Measurements from ENCODE around the gene GP1BA. TPM values are rescaled to one million over a fixed set of nuclear protein-coding genes. Genes with fewer than 3 reads are reported as not detected.

Gene GP1BA
- not detected in 5 replicates for total RNA-seq (2022; extraction: Qiagen RNA extraction)

DNA sequence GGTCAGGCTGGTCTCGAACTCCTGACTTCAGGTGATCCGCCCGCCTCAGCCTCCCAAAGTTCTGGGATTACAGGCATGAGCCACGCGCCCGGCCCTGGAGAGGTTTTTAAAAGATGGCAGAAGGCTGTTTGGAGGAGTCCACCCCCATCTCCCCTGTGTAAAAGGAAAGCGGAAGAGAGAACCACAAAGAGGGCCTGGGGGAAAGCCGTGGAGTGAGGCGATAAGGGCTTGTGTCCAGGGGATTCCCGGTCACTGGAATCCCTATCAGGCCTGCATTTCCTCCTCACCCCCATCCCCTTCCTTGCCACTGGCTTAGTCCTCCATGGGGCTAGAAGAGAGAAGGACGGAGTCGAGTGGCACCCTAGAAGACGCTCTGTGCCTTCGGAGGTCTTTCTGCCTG, at the start of gene GP1BA:
Gene GP1BA, plus strand, starts transcription at position 315 of the 400 bp plus-strand sequence. CDS start 328 bp downstream, outside the sequence.

DNA sequence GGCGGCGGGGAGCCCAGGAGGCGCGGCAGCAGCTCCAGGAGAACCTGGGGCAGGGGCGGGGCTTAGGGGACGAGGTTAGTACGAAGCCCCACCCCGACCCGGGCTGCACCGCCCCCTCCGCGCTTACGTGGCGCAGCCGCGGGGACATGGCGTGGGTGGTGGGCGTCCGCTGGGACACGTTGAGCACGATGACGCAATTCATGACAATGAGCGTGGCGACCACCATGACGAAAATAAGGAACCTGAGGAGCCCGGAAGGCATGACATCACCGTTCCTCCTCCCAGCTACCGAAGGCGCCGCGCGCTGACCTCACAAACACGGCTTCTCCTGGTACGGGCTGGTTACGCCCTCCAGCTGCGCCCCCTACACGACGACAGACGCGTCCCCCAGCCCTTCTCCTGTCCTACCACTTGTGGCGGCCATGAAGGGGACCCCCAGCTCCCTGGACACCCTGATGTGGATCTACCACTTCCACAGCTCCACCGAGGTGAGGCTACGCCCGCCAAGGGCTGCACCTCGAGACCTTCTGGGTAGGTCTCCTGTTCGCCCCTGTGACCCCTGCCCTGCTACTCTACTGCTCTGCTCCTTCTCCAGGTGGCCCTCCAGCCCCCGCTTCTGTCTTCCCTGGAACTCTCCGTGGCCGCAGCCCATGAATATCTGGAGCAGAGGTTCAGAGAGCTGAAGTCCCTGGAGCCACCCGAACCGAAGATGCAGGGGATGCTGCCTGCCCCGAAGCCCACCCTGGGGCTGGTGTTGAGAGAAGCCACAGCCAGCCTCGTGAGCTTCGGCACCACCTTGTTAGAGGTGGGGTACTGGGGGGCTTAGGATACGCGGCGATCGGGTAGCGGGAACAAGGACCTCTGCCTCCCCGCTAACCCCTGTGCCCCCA, 32.5 kb upstream of the GP1BA start, which contains the start of gene C17orf107:
Gene C17orf107, plus strand, starts transcription at position 196 of the 890 bp plus-strand sequence. Its CDS starts 227 bp downstream, at position 423.

DNA sequence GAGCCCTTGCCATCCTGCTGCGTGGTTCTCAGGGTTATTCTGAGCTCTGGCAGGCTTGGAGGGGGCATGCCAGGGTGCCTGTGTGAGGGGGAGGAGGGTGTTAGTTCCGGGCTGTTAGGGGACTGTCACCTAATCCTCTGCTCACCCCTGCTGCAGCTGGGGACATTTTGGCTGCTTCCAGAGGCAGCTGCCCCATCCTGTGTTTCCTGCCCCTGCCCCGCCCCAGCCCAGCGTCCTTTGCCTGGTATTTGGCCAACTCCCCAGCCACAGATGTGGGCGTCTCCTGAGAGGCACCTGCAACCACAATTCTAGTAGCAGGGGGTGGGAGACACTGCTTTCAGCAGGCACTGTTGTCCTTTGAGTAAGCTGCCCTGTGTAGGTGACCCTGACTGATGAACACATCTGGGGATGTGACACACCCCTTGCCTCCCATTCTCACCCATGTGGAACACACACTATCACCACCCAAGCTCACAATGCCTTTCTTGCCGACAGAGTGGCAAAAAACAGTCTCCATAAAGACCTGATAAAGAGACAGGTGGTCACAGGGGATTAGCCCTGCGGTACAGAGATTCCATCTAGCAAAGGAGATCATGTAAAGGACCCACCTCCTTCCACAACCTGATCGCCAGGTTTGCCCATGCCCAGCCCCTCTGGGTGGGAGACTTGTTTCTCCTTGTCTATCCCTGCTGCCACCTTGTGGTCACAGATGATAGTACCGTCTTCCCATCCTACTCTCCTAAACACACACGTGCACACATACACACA, 28.8 kb upstream of the GP1BA start, which contains the start of gene CHRNE:
Gene CHRNE, minus strand, starts transcription at position 48 of the 768 bp plus-strand sequence. Its CDS starts 35 bp downstream, at position 13.

DNA sequence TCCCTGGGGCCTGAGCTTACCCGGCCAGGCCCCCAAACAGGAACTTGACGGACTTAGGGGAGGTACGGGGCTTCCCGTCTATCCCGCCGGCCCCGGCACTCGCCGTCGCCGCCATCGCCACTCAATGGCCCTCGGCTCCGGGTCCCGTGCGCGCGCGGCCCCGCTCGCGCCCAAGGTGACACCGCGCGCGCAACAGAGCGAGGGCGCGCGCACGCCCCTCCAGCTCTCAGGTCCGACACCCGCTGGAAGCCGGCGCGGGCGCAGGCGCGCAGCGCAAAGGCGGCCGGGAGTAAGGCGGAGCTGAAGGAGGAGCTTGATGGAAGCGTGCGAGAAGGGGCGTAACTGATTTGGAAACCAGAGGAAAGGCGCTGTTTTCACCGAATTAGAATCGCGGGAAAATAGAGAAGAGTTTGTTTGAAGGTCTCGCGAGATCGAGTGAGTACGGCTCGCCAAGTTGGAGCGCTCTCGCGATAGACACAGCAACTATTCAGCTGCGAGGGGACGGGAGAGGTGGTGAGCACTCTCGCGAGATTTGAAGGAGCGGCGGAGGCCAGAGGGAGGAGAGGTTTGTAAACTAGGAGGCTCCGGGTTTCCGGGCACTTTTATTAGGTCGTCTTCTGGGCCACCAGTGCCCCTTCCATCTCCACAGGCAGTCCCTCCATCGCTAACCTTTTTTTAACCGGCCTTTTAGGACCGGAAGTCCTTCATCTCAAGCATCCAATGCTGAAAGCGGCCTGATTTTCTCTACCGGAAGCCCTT, 7.9 kb downstream of the GP1BA start, which contains the start of the genes RNF167 and SLC25A11:
Gene RNF167, plus strand, starts transcription at position 473 of the 759 bp plus-strand sequence. CDS start 642 bp downstream, outside the sequence.
Gene SLC25A11, minus strand, starts transcription at position 251 of the 759 bp plus-strand sequence. Its CDS starts 136 bp downstream, at position 115.

DNA sequence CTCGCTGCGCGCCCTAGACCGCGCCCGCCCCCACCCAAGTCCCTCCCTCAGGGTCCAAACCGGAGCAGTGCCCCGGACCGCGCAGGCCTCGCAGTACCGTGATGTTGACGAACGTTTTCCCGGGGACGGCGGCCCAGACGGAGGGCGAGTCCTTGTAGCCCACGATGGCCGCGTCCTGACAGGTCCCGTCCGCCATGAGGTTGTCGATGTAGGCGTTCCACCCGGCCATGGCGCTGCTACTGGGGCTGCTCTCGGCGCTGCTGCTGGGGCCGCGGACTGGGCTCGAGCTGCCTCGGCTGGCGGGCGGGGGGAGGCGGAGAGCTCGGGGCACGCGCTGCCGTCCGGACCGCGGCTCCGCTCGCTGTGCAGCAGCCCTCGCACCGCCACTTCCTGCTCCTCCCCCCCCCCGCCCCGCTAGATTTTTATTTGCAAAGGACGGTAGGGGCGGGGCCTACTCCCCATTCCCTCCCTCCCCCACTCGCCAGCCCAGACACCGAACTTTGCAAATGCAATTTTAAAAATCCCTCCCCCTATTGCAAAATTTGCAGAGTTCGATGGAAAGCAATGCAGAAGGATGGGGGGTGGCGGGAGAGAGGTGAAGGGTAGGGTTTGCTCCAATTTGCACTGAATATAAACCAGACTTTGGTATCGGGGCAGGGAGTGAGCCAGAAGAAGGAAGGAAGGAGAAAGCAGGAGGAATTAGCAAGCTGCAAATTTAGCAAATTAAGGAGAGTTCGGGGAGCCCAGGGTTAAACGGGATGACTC, 16.3 kb downstream of the GP1BA start, which contains the start of gene PFN1:
Gene PFN1, minus strand, starts transcription at position 365 of the 765 bp plus-strand sequence. Its CDS starts 136 bp downstream, at position 229.

DNA sequence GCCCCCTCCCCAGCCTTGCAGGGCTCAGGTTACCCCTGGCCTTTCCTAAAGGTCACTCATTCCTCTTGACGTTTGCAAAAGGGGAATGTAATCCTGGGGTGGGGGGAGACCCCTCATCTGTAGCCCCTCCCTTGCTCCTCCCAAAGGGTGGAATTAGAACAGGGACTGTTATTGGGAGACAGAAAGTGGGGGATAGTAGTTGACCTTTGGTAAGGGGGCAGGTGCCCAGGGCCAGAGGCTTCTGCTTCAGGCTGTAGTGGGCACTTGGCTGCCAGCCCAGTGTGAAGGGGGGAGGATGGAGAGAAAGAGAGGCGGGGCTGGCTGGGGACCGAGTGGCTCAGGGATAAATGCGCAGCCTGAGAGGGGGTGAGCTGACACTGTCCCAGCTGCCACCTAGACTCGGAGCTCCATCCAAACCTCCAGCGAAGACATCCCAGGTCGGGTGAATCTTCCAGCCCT, 18.7 kb downstream of the GP1BA start, which contains the start of gene ENO3:
Gene ENO3, plus strand, starts transcription at position 374 of the 459 bp plus-strand sequence. CDS start 711 bp downstream, outside the sequence.

DNA sequence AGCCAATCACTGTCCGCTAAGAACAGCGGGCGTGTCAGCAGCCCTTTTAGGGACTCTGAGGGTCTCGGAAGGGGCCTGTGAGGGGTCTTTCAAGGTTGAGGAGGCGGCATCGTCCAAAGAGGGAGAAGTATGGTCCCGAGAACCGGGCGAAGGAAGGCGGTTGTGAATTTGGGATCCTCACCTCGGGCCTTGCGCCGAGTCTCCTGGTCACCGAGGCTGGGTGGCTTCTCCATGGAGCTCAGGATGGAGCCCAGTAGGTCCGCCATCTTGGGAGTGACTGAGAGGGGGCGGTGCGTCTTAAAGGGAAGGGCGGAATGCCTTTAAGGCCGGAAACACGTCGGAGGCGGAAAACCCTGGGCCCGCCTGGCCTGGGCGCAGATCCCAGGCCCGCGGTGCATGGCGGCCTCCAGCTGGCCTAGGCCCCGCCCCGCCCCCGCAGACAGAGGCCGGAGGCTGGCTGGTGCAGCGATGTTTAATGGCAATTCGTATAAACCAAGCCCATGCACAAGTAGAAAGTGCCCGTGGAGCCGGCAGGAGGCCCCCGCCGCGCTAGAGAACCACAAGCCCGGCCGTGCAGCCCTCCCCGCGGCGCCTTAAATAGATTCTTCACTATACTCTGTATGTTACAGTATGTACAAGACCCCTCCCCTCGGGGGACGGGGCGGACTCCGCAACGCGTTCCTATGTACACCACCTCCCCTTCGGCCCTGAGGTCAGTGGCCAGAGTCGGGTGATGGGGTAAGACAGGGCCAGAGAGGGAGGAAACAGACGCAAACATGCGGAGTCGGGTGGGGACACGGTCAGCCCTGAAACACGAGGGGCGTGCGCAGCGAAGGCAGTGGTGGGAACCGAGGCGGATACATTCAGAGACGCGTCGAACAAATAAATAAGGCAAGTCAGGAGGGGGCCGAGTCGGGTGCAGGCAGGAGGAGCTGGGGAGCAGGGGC, 35.7 kb downstream of the GP1BA start, which contains the start of gene SPAG7:
Gene SPAG7, minus strand, starts transcription at position 279 of the 947 bp plus-strand sequence. Its CDS starts 13 bp downstream, at position 266.

Other genes with a start within 250 kb of the GP1BA start
- gene PELP1, start 228.1 kb upstream of the GP1BA start, total RNA-seq (2022; extraction: Qiagen RNA extraction): 61.4 to 74.7 TPM (median 73.3 TPM) in 5 replicates
- gene ARRB2, start 221.6 kb upstream of the GP1BA start, total RNA-seq (2022; extraction: Qiagen RNA extraction): 45.4 to 63.2 TPM (median 52.9 TPM) in 5 replicates
- gene MED11, start 200.8 kb upstream of the GP1BA start, total RNA-seq (2022; extraction: Qiagen RNA extraction): 39.6 to 43.6 TPM (median 40.6 TPM) in 5 replicates
- 0.28 to 0.48 TPM (median 0.40 TPM) in 5 replicates for gene ZMYND15, start 192.4 kb upstream of the GP1BA start, total RNA-seq (2022; extraction: Qiagen RNA extraction)
- 12.9 to 17.1 TPM (median 15.5 TPM) in 5 replicates for gene CXCL16, start 192.3 kb upstream of the GP1BA start, total RNA-seq (2022; extraction: Qiagen RNA extraction)
- 0.45 to 0.94 TPM (median 0.63 TPM) in 5 replicates for gene TM4SF5, start 160.4 kb upstream of the GP1BA start, total RNA-seq (2022; extraction: Qiagen RNA extraction)
- 0.39 to 1.4 TPM (median 0.76 TPM) in 5 replicates for gene VMO1, start 145.9 kb upstream of the GP1BA start, total RNA-seq (2022; extraction: Qiagen RNA extraction)
- 0.08 to 0.18 TPM in 2 of 5 replicates, not detected in the others for gene GLTPD2, start 143.3 kb upstream of the GP1BA start, total RNA-seq (2022; extraction: Qiagen RNA extraction)
- gene PSMB6, start 136.1 kb upstream of the GP1BA start, total RNA-seq (2022; extraction: Qiagen RNA extraction): 460 to 509 TPM (median 497 TPM) in 5 replicates
- 20.2 to 23.9 TPM (median 21.6 TPM) in 5 replicates for gene PLD2, start 125.1 kb upstream of the GP1BA start, total RNA-seq (2022; extraction: Qiagen RNA extraction)
- 50.0 to 59.9 TPM (median 53.5 TPM) in 5 replicates for gene MINK1, start 98.9 kb upstream of the GP1BA start, total RNA-seq (2022; extraction: Qiagen RNA extraction)
- gene C17orf107, start 32.7 kb upstream of the GP1BA start, total RNA-seq (2022; extraction: Qiagen RNA extraction): 0.17 to 0.30 TPM (median 0.26 TPM) in 5 replicates
- 0.05 to 0.14 TPM (median 0.11 TPM) in 4 of 5 replicates, not detected in the other for gene CHRNE, start 29.2 kb upstream of the GP1BA start, total RNA-seq (2022; extraction: Qiagen RNA extraction)
- gene SLC25A11, start 7.8 kb downstream of the GP1BA start, total RNA-seq (2022; extraction: Qiagen RNA extraction): 50.6 to 71.8 TPM (median 68.6 TPM) in 5 replicates
- gene RNF167, start 8.0 kb downstream of the GP1BA start, total RNA-seq (2022; extraction: Qiagen RNA extraction): 87.5 to 144 TPM (median 123 TPM) in 5 replicates
- 2,518 to 3,013 TPM (median 2,877 TPM) in 5 replicates for gene PFN1, start 16.3 kb downstream of the GP1BA start, total RNA-seq (2022; extraction: Qiagen RNA extraction)
- 37.7 to 50.5 TPM (median 43.7 TPM) in 5 replicates for gene ENO3, start 18.8 kb downstream of the GP1BA start, total RNA-seq (2022; extraction: Qiagen RNA extraction)
- 68.0 to 87.9 TPM (median 71.6 TPM) in 5 replicates for gene SPAG7, start 35.5 kb downstream of the GP1BA start, total RNA-seq (2022; extraction: Qiagen RNA extraction)
- gene CAMTA2, start 55.4 kb downstream of the GP1BA start, total RNA-seq (2022; extraction: Qiagen RNA extraction): 25.7 to 38.5 TPM (median 34.5 TPM) in 5 replicates
- 1.4 to 1.9 TPM (median 1.6 TPM) in 5 replicates for gene INCA1, start 65.2 kb downstream of the GP1BA start, total RNA-seq (2022; extraction: Qiagen RNA extraction)
- 97.5 to 119 TPM (median 110 TPM) in 5 replicates for gene KIF1C, start 65.7 kb downstream of the GP1BA start, total RNA-seq (2022; extraction: Qiagen RNA extraction)
- gene SLC52A1, start 103.1 kb downstream of the GP1BA start, total RNA-seq (2022; extraction: Qiagen RNA extraction): 0.38 to 0.99 TPM (median 0.79 TPM) in 5 replicates
- 0.82 to 1.1 TPM (median 1.0 TPM) in 5 replicates for gene ZFP3, start 146.2 kb downstream of the GP1BA start, total RNA-seq (2022; extraction: Qiagen RNA extraction)
- 3.7 to 4.2 TPM (median 3.9 TPM) in 5 replicates for gene ZNF232, start 179.6 kb downstream of the GP1BA start, total RNA-seq (2022; extraction: Qiagen RNA extraction)
- gene USP6, start 183.8 kb downstream of the GP1BA start, total RNA-seq (2022; extraction: Qiagen RNA extraction): 0.01 to 0.03 TPM (median 0.02 TPM) in 4 of 5 replicates, not detected in the other